Mesenchymal stem cell (in vitro differentiated cells and primary cell): Measurements from ENCODE around the gene SLC18B1.
A peak's percentile ranks its signal among the peaks of the same experiment; 100 is the strongest.

ENCODE experiments used
- DNase-seq: peaks from one replicate; pipeline ENCODE4 v3.0.0-alpha.2; 2013
- H2AFZ ChIP-seq: one replicate; pipeline ENCODE4 v1.6.1; 2013; ENCODE audit warnings: low read depth, mild to moderate bottlenecking, control low read depth, inconsistent platforms, low read length, moderate library complexity
- H2AK5ac ChIP-seq: 2 replicates; pipeline ENCODE4 v1.6.1; 2013; ENCODE audit warnings: low read length, moderate library complexity, mild to moderate bottlenecking, inconsistent platforms; ENCODE audit not compliant: severe bottlenecking
- H2BK120ac ChIP-seq: one replicate; pipeline ENCODE4 v1.6.1; 2013; ENCODE audit warnings: low read depth, mild to moderate bottlenecking, inconsistent platforms, low read length, moderate library complexity
- H2BK12ac ChIP-seq, 2 experiments: one replicate each; pipeline ENCODE4 v1.6.1; 2013; ENCODE audit warnings: inconsistent platforms in 2 of 2, low read length in 2 of 2, mild to moderate bottlenecking in 2 of 2, moderate library complexity in 2 of 2, control low read depth in 1 of 2
- H2BK15ac ChIP-seq: one replicate; pipeline ENCODE4 v1.6.1; 2013; ENCODE audit warnings: mild to moderate bottlenecking, low read depth, inconsistent platforms; ENCODE audit not compliant: poor library complexity, severe bottlenecking
- H2BK5ac ChIP-seq: 2 replicates; pipeline ENCODE4 v1.6.1; 2013; ENCODE audit warnings: low read depth, mild to moderate bottlenecking, low read length, control low read depth, inconsistent platforms; ENCODE audit not compliant: poor library complexity, severe bottlenecking
- H3K14ac ChIP-seq, 2 experiments: one replicate each; pipeline ENCODE4 v1.6.1; 2013; ENCODE audit warnings: inconsistent platforms in 2 of 2, low read length in 2 of 2, control low read depth in 1 of 2, mild to moderate bottlenecking in 1 of 2, moderate library complexity in 1 of 2
- H3K18ac ChIP-seq, 2 experiments: one replicate each; pipeline ENCODE4 v1.6.1; 2013; ENCODE audit warnings: inconsistent platforms in 2 of 2, low read length in 2 of 2, control low read depth in 1 of 2, low read depth in 1 of 2, mild to moderate bottlenecking in 1 of 2
- H3K23ac ChIP-seq, 2 experiments: one replicate each; pipeline ENCODE4 v1.6.1; 2013; ENCODE audit warnings: inconsistent platforms in 2 of 2, low read length in 2 of 2, mild to moderate bottlenecking in 2 of 2, moderate library complexity in 2 of 2, control low read depth in 1 of 2
- H3K27ac ChIP-seq: 2 replicates; pipeline ENCODE4 v1.5.1; 2013; ENCODE audit warnings: mild to moderate bottlenecking, moderate library complexity, low read length, control low read depth, inconsistent platforms; ENCODE audit not compliant: poor library complexity, severe bottlenecking
- H3K27me3 ChIP-seq, 2 experiments: 2 replicates each; pipeline versions ENCODE4 v1.6.1 to v1.7.0; 2013; ENCODE audit warnings: low read length in 2 of 2, mild to moderate bottlenecking in 2 of 2, moderate library complexity in 2 of 2, control low read depth in 1 of 2, inconsistent platforms in 1 of 2; ENCODE audit not compliant: control insufficient read depth in 1 of 2, insufficient read depth in 1 of 2
- H3K36me3 ChIP-seq, 2 experiments: 2 replicates each; pipeline versions ENCODE4 v1.6.1 to v1.7.0; 2013; ENCODE audit warnings: low read length in 2 of 2, control low read depth in 1 of 2, inconsistent platforms in 1 of 2, low read depth in 1 of 2, mild to moderate bottlenecking in 1 of 2; ENCODE audit not compliant: insufficient read depth in 2 of 2, control insufficient read depth in 1 of 2
- H3K4ac ChIP-seq, 2 experiments: one replicate each; pipeline ENCODE4 v1.6.1; 2013; ENCODE audit warnings: inconsistent platforms in 2 of 2, low read length in 2 of 2, mild to moderate bottlenecking in 2 of 2, moderate library complexity in 2 of 2, control low read depth in 1 of 2, low read depth in 1 of 2
- H3K4me1 ChIP-seq: 2 replicates; pipeline ENCODE4 v1.6.1; 2013; ENCODE audit warnings: low read depth, low read length, control low read depth; ENCODE audit not compliant: control insufficient read depth, insufficient read depth
- H3K4me2 ChIP-seq: 2 replicates; pipeline ENCODE4 v1.6.1; 2013; ENCODE audit warnings: low read length, mild to moderate bottlenecking, inconsistent platforms; ENCODE audit not compliant: poor library complexity, severe bottlenecking
- H3K4me3 ChIP-seq, 2 experiments: 2 replicates each; pipeline versions ENCODE4 v1.5.1 to v1.7.0; 2013; ENCODE audit warnings: low read length in 2 of 2, mild to moderate bottlenecking in 2 of 2, control low read depth in 1 of 2, low read depth in 1 of 2; ENCODE audit not compliant: insufficient read depth in 1 of 2
- H3K79me1 ChIP-seq: replicated peaks from 2 replicates; pipeline ENCODE4 v1.6.1; 2013; ENCODE audit warnings: mild to moderate bottlenecking, control low read depth, low read length, inconsistent platforms; ENCODE audit not compliant: poor library complexity, severe bottlenecking
- H3K9ac ChIP-seq: 2 replicates; pipeline ENCODE4 v1.7.0; 2013; ENCODE audit warnings: mild to moderate bottlenecking, low read length, moderate library complexity
- H3K9me3 ChIP-seq: 2 replicates; pipeline ENCODE4 v1.7.0; 2013; ENCODE audit warnings: mild to moderate bottlenecking, low read length; ENCODE audit not compliant: control insufficient read depth
- H4K8ac ChIP-seq: one replicate; pipeline ENCODE4 v1.6.1; 2013; ENCODE audit warnings: inconsistent platforms, mild to moderate bottlenecking, low read length, moderate library complexity
- H4K91ac ChIP-seq: one replicate; pipeline ENCODE4 v1.6.1; 2013; ENCODE audit warnings: mild to moderate bottlenecking, low read length, inconsistent platforms
- WGBS: methylation state at CpG from one replicate; pipeline ENCODE4 v1.1.7; 2013; ENCODE audit warnings: mixed read lengths; 5-methylcytosine and 5-hydroxymethylcytosine counted together

Gene SLC18B1

GRCh38 chr6:132811276-132811675 lies 12.8 kb upstream of the SLC18B1 start:
- WGBS, result 94% methylated on average over 3 of the region's 3 CpGs
- Histone ChIP-seq H3K18ac (no peak overlapping the region), H3K4me3 (no peak overlapping the region), H2BK15ac (no peak overlapping the region), H3K27ac (no peak overlapping the region), H3K4ac (no peak overlapping the region), H2AFZ (no peak overlapping the region), H3K23ac (no peak overlapping the region), H2AK5ac (no peak overlapping the region), H3K9me3 (no peaks in the 10 kb centered on the region), H3K27me3 (no peaks in the 10 kb centered on the region), H3K79me1 (no peaks in the 10 kb centered on the region), H2BK120ac (no peak overlapping the region), H2BK12ac (no peak overlapping the region), H3K4me1 (peaks cover 2% of the 10 kb centered on the region), H2BK5ac (no peak overlapping the region), H3K4me2 (no peak overlapping the region), H3K14ac (no peak overlapping the region), H3K36me3 (peaks cover 3 to 15% of the 10 kb centered on the region in 2 experiments), H4K91ac (no peak overlapping the region), H4K8ac (no peak overlapping the region), H3K9ac (no peak overlapping the region)
- DNase-seq, result no peak

- Histone ChIP-seq H2BK5ac (peak overlapping the region; percentile 19), H3K4me1 (no peaks in the 10 kb centered on the region), H3K4me3 (no peak overlapping the region), H3K9ac (no peak overlapping the region), H3K14ac (no peak overlapping the region), H3K36me3 (no peaks in the 10 kb centered on the region), H3K23ac (no peak overlapping the region), H3K4ac (no peak overlapping the region), H4K91ac (no peak overlapping the region), H2BK12ac (no peak overlapping the region), H3K9me3 (peaks cover 3% of the 10 kb centered on the region), H2BK120ac (no peak overlapping the region), H3K79me1 (no peaks in the 10 kb centered on the region), H3K27ac (no peak overlapping the region), H2AK5ac (no peak overlapping the region), H3K27me3 (no peaks in the 10 kb centered on the region), H2AFZ (no peak overlapping the region), H2BK15ac (no peak overlapping the region), H3K18ac (no peak overlapping the region), H4K8ac (no peak overlapping the region), H3K4me2 (no peak overlapping the region)
- WGBS, result no CpG with 5 or more reads among the region's 2 CpGs
- no peak for DNase-seq
Measured at GRCh38 chr6:132805548-132805947, 7.1 kb upstream of the SLC18B1 start.

GRCh38 chr6:132804251-132804650 lies 5.8 kb upstream of the SLC18B1 start:
- no peak for DNase-seq
- Histone ChIP-seq H3K4me3 (no peak overlapping the region), H2AFZ (no peak overlapping the region), H3K4me1 (no peaks in the 10 kb centered on the region), H3K18ac (no peak overlapping the region), H3K4ac (no peak overlapping the region), H4K91ac (no peak overlapping the region), H3K36me3 (no peaks in the 10 kb centered on the region), H3K14ac (no peak overlapping the region), H2BK120ac (no peak overlapping the region), H2BK5ac (no peak overlapping the region), H2BK15ac (no peak overlapping the region), H3K4me2 (no peak overlapping the region), H3K23ac (no peak overlapping the region), H4K8ac (no peak overlapping the region), H3K79me1 (no peaks in the 10 kb centered on the region), H3K27me3 (no peaks in the 10 kb centered on the region), H3K27ac (no peak overlapping the region), H2AK5ac (no peak overlapping the region), H3K9me3 (peaks cover 3% of the 10 kb centered on the region), H2BK12ac (no peak overlapping the region), H3K9ac (no peak overlapping the region)
- no CpG with 5 or more reads among the region's 1 CpG for WGBS

GRCh38 chr6:132800656-132801055 lies 2.2 kb upstream of the SLC18B1 start:
- H3K9me3 ChIP-seq, result no peaks in the 10 kb centered on the region
- no peak overlapping the region for H3K27ac ChIP-seq
- H3K27me3 ChIP-seq, result no peaks in the 10 kb centered on the region
- no peak overlapping the region for H2AK5ac ChIP-seq
- no peak overlapping the region for H2BK15ac ChIP-seq
- no peak overlapping the region for H3K4me3 ChIP-seq
- H2AFZ ChIP-seq, result no peak overlapping the region
- no peak overlapping the region for H2BK120ac ChIP-seq
- H3K79me1 ChIP-seq, result peaks cover 4% of the 10 kb centered on the region
- no CpG with 5 or more reads among the region's 1 CpG for WGBS
- no peak overlapping the region for H3K18ac ChIP-seq
- H3K4me2 ChIP-seq, result no peak overlapping the region
- no peak overlapping the region for H3K4ac ChIP-seq
- no peaks in the 10 kb centered on the region for H3K36me3 ChIP-seq
- H3K14ac ChIP-seq, result no peak overlapping the region
- no peak overlapping the region for H3K9ac ChIP-seq
- no peak overlapping the region for H2BK12ac ChIP-seq
- no peak overlapping the region for H4K8ac ChIP-seq
- H2BK5ac ChIP-seq, result no peak overlapping the region
- H3K4me1 ChIP-seq, result no peaks in the 10 kb centered on the region
- no peak overlapping the region for H4K91ac ChIP-seq
- DNase-seq, result no peak
- no peak overlapping the region for H3K23ac ChIP-seq
